ENCODE data around the gene PDE9A. TPM values are rescaled to one million over a fixed set of nuclear protein-coding genes. Genes with fewer than 3 reads are reported as not detected.
"Not testable (repeated sequence)": the region's sequence is repeated elsewhere in the genome, so short reads cannot be mapped to it uniquely, and the experiment has no call there.

PDE9A gene
- polyA plus RNA-seq, 1 donor: 19.8 TPM

DNA sequence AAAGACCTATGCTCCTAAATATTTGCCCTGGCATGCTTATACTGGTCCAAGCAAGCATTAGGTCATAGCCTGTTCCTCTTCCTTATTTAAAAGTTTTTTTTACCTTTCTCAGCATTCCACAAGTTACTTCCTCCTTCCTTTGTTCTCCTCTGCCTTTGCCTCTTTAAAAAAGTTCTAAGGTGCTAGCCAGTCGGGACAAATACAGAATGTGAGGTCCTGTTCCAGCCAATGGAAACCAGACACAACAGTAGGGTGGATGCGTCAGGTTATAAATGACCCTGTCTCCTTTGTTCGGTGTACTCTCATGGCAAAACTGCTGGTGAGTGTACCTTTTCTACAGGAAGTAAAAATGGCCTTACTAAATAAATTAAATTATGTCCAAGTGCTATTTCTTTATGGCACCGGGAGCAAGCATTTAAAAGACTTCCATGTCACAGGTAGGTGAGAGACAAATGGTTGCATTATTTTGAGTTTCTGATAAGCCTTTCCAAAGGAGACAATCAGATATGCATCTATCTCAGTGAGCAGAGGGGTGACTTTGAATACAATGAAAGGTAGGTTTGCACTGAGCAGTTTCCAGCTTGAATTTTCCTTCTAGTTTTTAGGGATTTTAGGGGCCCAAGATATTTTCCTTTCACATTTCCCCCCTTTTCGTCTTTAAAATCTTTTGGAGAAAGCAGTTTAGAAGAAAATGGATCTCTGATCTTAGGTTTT is 159.3 kb downstream of the PDE9A start:
- WGBS (ENCODE audit: insufficient coverage, low lambda C conversion rate): 60% methylated on average over 1 of the region's 5 CpGs
- not testable (repeated sequence) for H3K4me3 ChIP-seq (ENCODE audit: low read length); DNase-seq; H3K27ac ChIP-seq (ENCODE audit: low read length); H3K9me3 ChIP-seq (ENCODE audit: control insufficient read depth, low read depth, low read length); H3K27me3 ChIP-seq (ENCODE audit: control insufficient read depth, insufficient read depth, low read length); H3K4me1 ChIP-seq (ENCODE audit: control insufficient read depth, insufficient read depth, low read length); H3K36me3 ChIP-seq (ENCODE audit: control insufficient read depth, insufficient read depth, low read length)

DNA sequence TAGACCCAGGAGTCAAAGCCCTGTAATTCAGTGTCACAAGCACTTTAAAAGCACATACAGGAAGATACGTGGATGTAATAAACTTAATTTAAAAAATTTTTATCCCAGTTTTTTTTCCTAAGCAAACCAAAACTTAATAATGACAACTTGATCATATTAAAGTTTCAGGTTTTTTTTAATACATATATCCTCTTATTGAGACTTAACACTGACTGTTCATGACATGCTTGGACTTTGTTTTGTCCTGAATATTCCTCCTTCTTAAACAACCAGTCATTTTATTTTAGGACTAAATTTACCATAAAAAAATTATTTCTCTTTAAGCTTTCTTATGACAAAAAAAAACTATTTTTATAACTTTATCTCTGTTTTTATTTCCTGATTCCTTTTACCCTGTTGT is 161.8 kb downstream of the PDE9A start:
- Histone ChIP-seq H3K9me3 (ENCODE audit: control insufficient read depth, low read depth, low read length) (peaks cover 5% of the 10 kb centered on the region), H3K4me3 (ENCODE audit: low read length) (no peak overlapping the region), H3K27me3 (ENCODE audit: control insufficient read depth, insufficient read depth, low read length) (no peaks in the 10 kb centered on the region), H3K4me1 (ENCODE audit: control insufficient read depth, insufficient read depth, low read length) (peaks cover 8% of the 10 kb centered on the region), H3K36me3 (ENCODE audit: control insufficient read depth, insufficient read depth, low read length) (no peaks in the 10 kb centered on the region), H3K27ac (ENCODE audit: low read length) (no peak overlapping the region)
- no peak for DNase-seq
- no CpG with 5 or more reads among the region's 1 CpG for WGBS (ENCODE audit: insufficient coverage, low lambda C conversion rate)

DNA sequence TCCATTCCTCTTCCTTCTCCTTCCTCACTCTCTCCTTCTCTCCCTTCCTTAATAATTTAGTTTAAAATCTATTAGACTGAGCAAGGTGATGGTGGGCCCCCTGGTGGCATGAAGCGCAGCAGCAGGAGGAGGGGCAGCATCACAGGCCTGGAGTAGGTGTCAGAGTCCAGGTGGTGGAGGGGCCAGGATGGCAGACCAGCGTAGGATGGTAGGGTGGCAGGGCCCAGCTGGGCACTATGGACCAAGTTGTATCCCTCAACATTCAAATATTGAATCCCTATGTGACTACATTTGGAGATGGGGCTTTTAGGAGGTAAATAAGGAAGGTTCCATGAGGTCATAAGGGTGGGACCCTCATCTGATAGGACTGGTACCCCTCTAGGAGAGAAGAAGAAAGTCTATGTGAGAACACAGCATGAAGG is 164.9 kb downstream of the PDE9A start:
- no peaks in the 10 kb centered on the region for H3K36me3 ChIP-seq (ENCODE audit: control insufficient read depth, insufficient read depth, low read length)
- peaks cover 5% of the 10 kb centered on the region for H3K9me3 ChIP-seq (ENCODE audit: control insufficient read depth, low read depth, low read length)
- H3K4me1 ChIP-seq (ENCODE audit: control insufficient read depth, insufficient read depth, low read length): peaks cover 17% of the 10 kb centered on the region
- H3K27me3 ChIP-seq (ENCODE audit: control insufficient read depth, insufficient read depth, low read length): no peaks in the 10 kb centered on the region
- WGBS (ENCODE audit: insufficient coverage, low lambda C conversion rate): no CpG with 5 or more reads among the region's 2 CpGs
- peak; percentile 41 to 45 for DNase-seq
- no peak overlapping the region for H3K4me3 ChIP-seq (ENCODE audit: low read length)
- no peak overlapping the region for H3K27ac ChIP-seq (ENCODE audit: low read length)

DNA sequence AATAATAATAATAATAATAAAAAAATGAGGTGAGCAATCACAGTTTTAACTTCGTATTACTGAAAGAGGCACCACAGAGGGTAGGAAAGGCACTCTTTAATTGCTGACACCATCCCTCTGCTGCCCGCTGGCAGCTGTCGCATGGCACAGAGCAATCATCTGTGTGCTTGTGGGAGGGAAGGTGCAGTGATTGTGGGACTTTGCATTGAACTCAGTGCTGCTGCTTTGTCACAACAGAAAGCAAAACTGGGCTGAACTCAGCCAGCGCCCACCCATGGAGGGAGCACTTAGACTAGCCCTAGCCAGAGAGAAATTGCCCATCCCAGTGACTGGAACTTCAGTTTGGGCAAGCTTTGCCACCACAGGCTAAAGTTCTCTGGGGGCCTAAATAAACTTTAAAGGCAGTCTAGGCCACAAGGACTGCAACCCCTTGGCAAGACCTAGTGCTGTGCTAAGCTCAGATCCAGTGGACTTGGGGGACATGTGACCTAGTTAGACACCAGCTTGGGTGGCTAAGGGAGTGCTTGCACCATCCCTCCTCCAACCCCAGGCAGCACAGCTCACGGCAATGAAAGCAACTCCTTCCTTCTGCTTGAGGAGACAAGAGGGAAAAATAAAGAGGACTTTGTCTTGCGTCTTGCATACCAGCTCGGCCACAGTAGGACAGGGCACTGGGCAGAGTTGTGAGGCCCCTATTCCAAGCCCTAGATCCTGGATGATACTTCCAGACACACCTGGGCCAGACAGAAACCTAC is 166.6 kb downstream of the PDE9A start:
- no peaks in the 10 kb centered on the region for H3K27me3 ChIP-seq (ENCODE audit: control insufficient read depth, insufficient read depth, low read length)
- no peak overlapping the region for H3K4me3 ChIP-seq (ENCODE audit: low read length)
- H3K27ac ChIP-seq (ENCODE audit: low read length): peak overlapping the region; percentile 81
- WGBS (ENCODE audit: insufficient coverage, low lambda C conversion rate): 100% methylated on average over 1 of the region's 7 CpGs
- H3K4me1 ChIP-seq (ENCODE audit: control insufficient read depth, insufficient read depth, low read length): peaks cover 17% of the 10 kb centered on the region
- DNase-seq: peak; percentile 54 to 69
- peaks cover 5% of the 10 kb centered on the region for H3K9me3 ChIP-seq (ENCODE audit: control insufficient read depth, low read depth, low read length)
- H3K36me3 ChIP-seq (ENCODE audit: control insufficient read depth, insufficient read depth, low read length): no peaks in the 10 kb centered on the region

DNA sequence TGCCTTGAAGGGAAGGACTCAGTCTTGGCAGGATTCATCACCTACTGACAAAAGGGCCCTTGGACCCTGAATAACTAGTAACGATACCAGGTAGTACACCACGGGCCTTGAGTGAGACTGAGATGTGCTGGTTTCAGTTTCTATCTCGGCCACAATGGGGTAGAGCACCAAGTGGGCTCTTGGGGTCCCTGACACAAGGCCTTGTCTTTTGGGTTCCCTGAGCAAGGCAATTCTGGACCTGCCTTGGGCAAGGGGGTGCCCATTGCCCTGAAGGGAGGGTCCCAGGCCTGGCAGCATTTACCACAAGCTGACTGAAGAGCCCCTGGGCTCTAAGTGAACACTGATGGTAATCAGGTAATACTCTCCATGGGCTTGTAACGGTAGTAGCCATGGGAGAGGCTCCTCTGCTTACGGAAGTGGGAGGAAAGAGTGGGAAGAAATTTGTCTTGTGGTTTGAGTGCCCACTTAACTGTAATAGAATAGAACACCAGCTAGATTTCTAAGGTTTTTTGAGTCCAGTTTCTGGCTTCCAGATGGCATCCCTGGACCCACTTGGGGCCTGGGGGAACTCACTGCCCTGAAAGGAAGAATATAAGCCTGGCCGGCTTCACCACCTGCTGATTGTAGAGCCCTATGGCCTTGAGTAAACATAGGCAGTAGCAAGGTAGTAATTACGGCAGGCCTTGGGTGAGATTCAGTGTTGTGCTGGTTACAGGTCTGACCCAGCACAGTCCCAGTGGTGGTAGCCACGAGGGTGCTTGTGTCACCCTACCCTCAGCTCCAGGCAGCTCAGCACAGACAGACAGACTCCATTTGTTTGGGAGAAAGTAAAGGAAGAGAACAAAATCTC is 167.4 kb downstream of the PDE9A start:
- no CpG with 5 or more reads among the region's 8 CpGs for WGBS (ENCODE audit: insufficient coverage, low lambda C conversion rate)
- Histone ChIP-seq H3K9me3 (ENCODE audit: control insufficient read depth, low read depth, low read length) (peaks cover 3% of the 10 kb centered on the region), H3K27me3 (ENCODE audit: control insufficient read depth, insufficient read depth, low read length) (no peaks in the 10 kb centered on the region), H3K36me3 (ENCODE audit: control insufficient read depth, insufficient read depth, low read length) (no peaks in the 10 kb centered on the region), H3K4me3 (ENCODE audit: low read length) (no peak overlapping the region), H3K4me1 (ENCODE audit: control insufficient read depth, insufficient read depth, low read length) (peaks cover 17% of the 10 kb centered on the region), H3K27ac (ENCODE audit: low read length) (peak overlapping the region; percentile 81)
- peak in 1 of 2 donors; percentile 57 for DNase-seq

Other genes starting within 250 kb of the PDE9A start
- 0.73 TPM for gene UBASH3A, start 249.7 kb upstream of the PDE9A start, polyA plus RNA-seq
- 6.0 TPM for gene RSPH1, start 157.4 kb upstream of the PDE9A start, polyA plus RNA-seq
- 35.9 TPM for gene SLC37A1, start 139.8 kb upstream of the PDE9A start, polyA plus RNA-seq
- 12.7 TPM for gene WDR4, start 225.9 kb downstream of the PDE9A start, polyA plus RNA-seq
- gene NDUFV3, start 239.7 kb downstream of the PDE9A start, polyA plus RNA-seq: 32.8 TPM